ENCODE data around the gene ZNF70. TPM values are rescaled to one million over a fixed set of nuclear protein-coding genes. Genes with fewer than 3 reads are reported as not detected.

Gene ZNF70
- total and polyA plus RNA-seq, 2 of the 4 experiments (the other 2 are of a cell fraction), result 2.3 to 4.3 TPM

GRCh38 chr22:23695571-23696325, 55.2 kb downstream of the ZNF70 start (continued):
- TF ChIP-seq CEBPB (IDR thresholded peaks at IDR 0.05; ENCODE audit: low read depth, low read length), result no peak

- Histone ChIP-seq H3K4ac (ENCODE audit: low read depth, low read length) (no peak overlapping the region), H3K56ac (ENCODE audit: extremely low read depth, insufficient read depth, low read length) (no peak overlapping the region), H3K4me1 (ENCODE audit: control insufficient read depth, insufficient read depth, low read length) (peaks cover 9% of the 10 kb centered on the region), H2AFZ (replicated peaks; ENCODE audit: low read length, poor library complexity) (no peak overlapping the region), H3K36me3 (ENCODE audit: control insufficient read depth, insufficient read depth, low read length) (peaks cover 24% of the 10 kb centered on the region), H3K23ac (ENCODE audit: low read depth, low read length) (no peak overlapping the region), H2BK5ac (ENCODE audit: low read depth, low read length, poor library complexity, severe bottlenecking) (no peak overlapping the region), H2BK20ac (ENCODE audit: low read depth, low read length) (no peak overlapping the region), H4K20me1 (ENCODE audit: insufficient read depth, low read length) (peaks cover 8% of the 10 kb centered on the region; the same call in 1 of the 2 replicates), H2AK5ac (ENCODE audit: low read depth, low read length) (no peak overlapping the region), H3K27ac (ENCODE audit: insufficient read depth, low read length) (no peak overlapping the region), H4K8ac (ENCODE audit: low read depth in 2 of 2, low read length in 2 of 2) (no peak overlapping the region), H2BK15ac (ENCODE audit: low read depth, low read length) (no peak overlapping the region), H3K18ac (ENCODE audit: low read depth, low read length) (no peak overlapping the region), H4K5ac (ENCODE audit: low read depth, low read length) (no peak overlapping the region), H3K14ac (replicated peaks; ENCODE audit: low read depth, low read length) (no peak overlapping the region), H3K79me1 (ENCODE audit: low read depth in 1 of 2, low read length in 2 of 2) (peaks cover 5 to 11% of the 10 kb centered on the region in 2 experiments; a peak in 3 of 4 replicates), H2AK9ac (replicated peaks; ENCODE audit: low read depth, low read length, poor library complexity) (no peak overlapping the region), H3K9me1 (ENCODE audit: insufficient read depth, low read length) (peaks cover 20% of the 10 kb centered on the region), H4K91ac (ENCODE audit: insufficient read depth, low read depth, low read length) (no peak overlapping the region), H3K4me2 (ENCODE audit: low read depth, low read length) (no peak overlapping the region), H2BK120ac (ENCODE audit: low read depth, low read length) (no peak overlapping the region), H3K4me3 (ENCODE audit: insufficient read depth, low read depth, low read length) (no peak overlapping the region), H3K9me3 (ENCODE audit: control insufficient read depth, insufficient read depth, low read length) (no peaks in the 10 kb centered on the region), H3K9ac (ENCODE audit: low read depth, low read length) (no peak overlapping the region), H3K27me3 (ENCODE audit: control insufficient read depth, insufficient read depth, low read length) (no peaks in the 10 kb centered on the region)
- dilution Hi-C loops (cut with HindIII; ENCODE audit: low sequenced_read_pairs, unreplicated experiment), result no loop called here
- intact Hi-C loops (cut with micrococcal nuclease), result no loop called here
- in situ Hi-C loops (cut with MboI; ENCODE audit: low sequenced_read_pairs), result no loop called here
- BruUV-seq (replicated peaks), result no TSS peak
- DNase-seq, result no peak
- WGBS, 2 experiments (ENCODE audit: extremely low coverage in 2 of 2, insufficient read length in 1 of 2), result no CpG with 5 or more reads among the region's 3 CpGs
- POLR2A ChIA-PET (ENCODE audit: unreplicated experiment), result no interaction called here
- CTCF ChIA-PET, result no interaction called here
- no peak for ATAC-seq (ENCODE audit: low read depth)
- TF ChIP-seq POLR2A (IDR thresholded peaks at IDR 0.05; ENCODE audit: low read depth, low read length), result no peak
- no peak for TF ChIP-seq CEBPB (IDR thresholded peaks at IDR 0.05; ENCODE audit: low read depth, low read length)
- TF ChIP-seq MXI1 (IDR thresholded peaks at IDR 0.05; ENCODE audit: borderline replicate concordance, low read depth, low read length), result no peak
- no peak for TF ChIP-seq SMC3 (IDR thresholded peaks at IDR 0.05; ENCODE audit: low read depth, low read length)
- no peak for TF ChIP-seq RFX5 (IDR thresholded peaks at IDR 0.05; ENCODE audit: low read depth, low read length)
- no peak for TF ChIP-seq ELK1 (IDR thresholded peaks at IDR 0.05; ENCODE audit: borderline replicate concordance, low read depth, low read length)
- TF ChIP-seq CTCF (conservative IDR thresholded peaks at IDR 0.05; ENCODE audit: low read depth, low read length), result no peak
- TF ChIP-seq RCOR1 (IDR thresholded peaks at IDR 0.05; ENCODE audit: insufficient replicate concordance, low read length), result no peak
- no peak for TF ChIP-seq FOS (IDR thresholded peaks at IDR 0.05; ENCODE audit: low read depth, low read length)
- TF ChIP-seq USF2 (IDR thresholded peaks at IDR 0.05; ENCODE audit: low read depth, low read length), result no peak
- TF ChIP-seq BHLHE40 (IDR thresholded peaks at IDR 0.05; ENCODE audit: low read depth, low read length), result no peak
- TF ChIP-seq CHD1 (IDR thresholded peaks at IDR 0.05; ENCODE audit: low read depth, low read length), result no peak
- no peak for TF ChIP-seq MAZ (IDR thresholded peaks at IDR 0.05; ENCODE audit: borderline replicate concordance, low read depth, low read length)
Measured at GRCh38 chr22:23695141-23695540, 55.8 kb downstream of the ZNF70 start.

Data from IMR-90 (cell line).